Mammary epithelial cell (primary cell): ENCODE measurements around the gene ERCC8.

Source experiments
- CTCF ChIP-seq, 2 donors: IDR thresholded peaks in 1 of 2; conservative IDR thresholded peaks in 1 of 2; 2 replicates each; pipeline ENCODE4 v1.5.1; 2011 to 2012; ENCODE audit warnings: inconsistent platforms in 2 of 2, low read length in 2 of 2, mild to moderate bottlenecking in 2 of 2, control low read depth in 1 of 2, low read depth in 1 of 2; ENCODE audit not compliant: insufficient read depth in 1 of 2; ENCODE audit errors: extremely low read depth in 1 of 2
- EZH2 ChIP-seq: IDR thresholded peaks from 2 replicates; pipeline ENCODE4 v1.6.1; 2012; ENCODE audit warnings: low read length, inconsistent platforms, borderline replicate concordance

- TF ChIP-seq CTCF (conservative IDR thresholded peaks at IDR 0.05 in 1 of 2, IDR thresholded peaks at IDR 0.05 in 1 of 2; ENCODE audit: extremely low read depth in 1 of 2, insufficient read depth in 1 of 2, low read depth in 1 of 2, low read length in 2 of 2) (no peak), EZH2 (no peak)
These were observed 27.4 kb upstream of the ERCC8 start for GRCh38 chr5:60972231-60972630.
